Nephron (organoid): ENCODE data around the gene RBBP8.

ENCODE experiments used
- H3K27ac Mint-ChIP-seq, 3 experiments: 2 replicates each; pipeline ENCODE4 v1.8.0; 2020; ENCODE audit warnings: mixed read lengths in 3 of 3, mild to moderate bottlenecking in 2 of 3, moderate library complexity in 1 of 3
- H3K27me3 Mint-ChIP-seq: 2 replicates; pipeline ENCODE4 v1.8.0; 2021; ENCODE audit warnings: low read depth, mild to moderate bottlenecking, moderate library complexity, mixed read lengths
- H3K36me3 Mint-ChIP-seq: 2 replicates; pipeline ENCODE4 v1.8.0; 2020; ENCODE audit warnings: low read depth, mixed read lengths
- H3K4me1 Mint-ChIP-seq: 2 replicates; pipeline ENCODE4 v1.8.0; 2020; ENCODE audit warnings: mixed read lengths
- H3K4me3 Mint-ChIP-seq, 3 experiments: 2 replicates each; pipeline ENCODE4 v1.8.0; 2020; ENCODE audit warnings: mild to moderate bottlenecking in 3 of 3, mixed read lengths in 3 of 3, moderate library complexity in 2 of 3
- H3K9me3 Mint-ChIP-seq: 2 replicates; pipeline ENCODE4 v1.8.0; 2020; ENCODE audit warnings: mixed read lengths
- TF ChIP-seq, protein P1 (sequence below), 3 experiments: fragments of 200-600 bp; sonication (generic); IDR thresholded peaks; one replicate each; pipeline ENCODE4 v1.5.0; 2021; ENCODE audit warnings: antibody characterized with exemption in 3 of 3; ENCODE audit not compliant: unreplicated experiment in 3 of 3

RBBP8 gene

DNA sequence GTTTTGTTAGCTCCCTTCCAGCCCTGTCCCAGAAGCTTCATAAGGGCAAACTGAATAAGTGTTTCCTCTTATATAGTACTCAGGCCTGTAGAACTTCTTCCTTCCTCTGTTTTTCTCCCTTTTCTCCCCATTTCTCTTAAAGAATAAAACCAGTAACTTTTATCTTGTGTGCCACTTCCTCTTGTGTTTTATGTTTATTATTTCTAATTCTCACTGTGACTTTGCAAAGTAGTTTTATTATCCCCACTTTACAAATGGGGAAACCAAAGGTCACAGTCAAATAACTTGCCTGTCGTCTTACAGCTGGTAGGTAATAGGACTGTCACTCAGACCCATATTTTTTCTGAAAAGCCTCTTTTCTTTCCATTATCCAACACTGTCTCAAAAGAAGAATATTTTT is 42.4 kb downstream of the RBBP8 start:
- peaks cover 30% of the 10 kb centered on the region for H3K4me1 Mint-ChIP-seq
- H3K27ac Mint-ChIP-seq = peak overlapping the region in 2 of 3 experiments; percentile 11 to 36
- peaks cover 20% of the 10 kb centered on the region for H3K36me3 Mint-ChIP-seq
- no peaks in the 10 kb centered on the region for H3K9me3 Mint-ChIP-seq
- TF ChIP-seq, protein P1, sequence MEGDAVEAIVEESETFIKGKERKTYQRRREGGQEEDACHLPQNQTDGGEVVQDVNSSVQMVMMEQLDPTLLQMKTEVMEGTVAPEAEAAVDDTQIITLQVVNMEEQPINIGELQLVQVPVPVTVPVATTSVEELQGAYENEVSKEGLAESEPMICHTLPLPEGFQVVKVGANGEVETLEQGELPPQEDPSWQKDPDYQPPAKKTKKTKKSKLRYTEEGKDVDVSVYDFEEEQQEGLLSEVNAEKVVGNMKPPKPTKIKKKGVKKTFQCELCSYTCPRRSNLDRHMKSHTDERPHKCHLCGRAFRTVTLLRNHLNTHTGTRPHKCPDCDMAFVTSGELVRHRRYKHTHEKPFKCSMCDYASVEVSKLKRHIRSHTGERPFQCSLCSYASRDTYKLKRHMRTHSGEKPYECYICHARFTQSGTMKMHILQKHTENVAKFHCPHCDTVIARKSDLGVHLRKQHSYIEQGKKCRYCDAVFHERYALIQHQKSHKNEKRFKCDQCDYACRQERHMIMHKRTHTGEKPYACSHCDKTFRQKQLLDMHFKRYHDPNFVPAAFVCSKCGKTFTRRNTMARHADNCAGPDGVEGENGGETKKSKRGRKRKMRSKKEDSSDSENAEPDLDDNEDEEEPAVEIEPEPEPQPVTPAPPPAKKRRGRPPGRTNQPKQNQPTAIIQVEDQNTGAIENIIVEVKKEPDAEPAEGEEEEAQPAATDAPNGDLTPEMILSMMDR (IDR thresholded peaks at IDR 0.05; ENCODE audit: unreplicated experiment in 3 of 3) = no peak
- no peak overlapping the region for H3K4me3 Mint-ChIP-seq
- H3K27me3 Mint-ChIP-seq = no peaks in the 10 kb centered on the region

DNA sequence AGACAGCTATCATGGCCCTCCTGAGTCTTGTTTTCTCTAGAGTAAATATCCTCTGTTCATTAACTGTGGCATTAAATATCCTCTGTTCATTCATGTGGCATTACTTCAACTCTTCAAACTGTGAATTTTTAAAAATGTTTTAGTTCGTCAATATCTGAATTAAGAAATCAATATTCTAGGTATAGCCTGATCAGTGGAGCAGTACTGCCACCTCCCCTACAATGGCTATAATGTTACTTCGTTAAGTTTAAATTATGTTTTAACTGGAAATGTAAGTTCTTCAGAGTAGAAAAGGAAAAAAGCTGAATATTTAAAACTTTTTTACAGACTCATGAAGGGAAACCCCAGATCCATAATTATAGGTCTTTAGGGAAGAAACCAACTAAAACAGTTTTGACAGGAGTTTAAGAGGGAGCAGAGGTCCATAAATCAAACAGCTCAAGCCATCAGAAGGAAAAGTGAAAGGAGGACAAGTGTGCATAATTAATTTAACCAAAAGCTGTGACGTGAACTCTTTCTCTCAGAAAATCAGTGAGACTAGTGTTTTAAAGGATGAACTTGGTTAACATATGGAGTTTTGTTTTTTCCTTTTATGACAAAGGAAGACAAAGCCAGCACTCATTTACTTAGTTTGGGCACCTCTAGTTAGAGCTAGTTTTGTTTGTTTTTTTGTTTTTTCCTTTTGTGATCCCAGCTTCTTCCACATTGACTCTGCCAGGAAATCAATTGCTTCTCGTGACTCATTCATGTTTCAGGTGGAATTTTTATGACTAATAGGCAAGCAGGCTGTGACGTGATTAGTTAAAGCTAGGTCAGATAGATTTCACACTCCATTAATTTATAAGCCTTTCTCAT is 44.9 kb downstream of the RBBP8 start:
- Mint-ChIP-seq H3K9me3 (no peaks in the 10 kb centered on the region), H3K4me1 (peaks cover 24% of the 10 kb centered on the region), H3K4me3 (no peak overlapping the region), H3K27me3 (no peaks in the 10 kb centered on the region), H3K27ac (peak overlapping the region; percentile 64 to 92 (median 68)), H3K36me3 (peaks cover 8% of the 10 kb centered on the region)
- TF ChIP-seq, protein P1 (IDR thresholded peaks at IDR 0.05; ENCODE audit: unreplicated experiment in 3 of 3) = no peak

DNA sequence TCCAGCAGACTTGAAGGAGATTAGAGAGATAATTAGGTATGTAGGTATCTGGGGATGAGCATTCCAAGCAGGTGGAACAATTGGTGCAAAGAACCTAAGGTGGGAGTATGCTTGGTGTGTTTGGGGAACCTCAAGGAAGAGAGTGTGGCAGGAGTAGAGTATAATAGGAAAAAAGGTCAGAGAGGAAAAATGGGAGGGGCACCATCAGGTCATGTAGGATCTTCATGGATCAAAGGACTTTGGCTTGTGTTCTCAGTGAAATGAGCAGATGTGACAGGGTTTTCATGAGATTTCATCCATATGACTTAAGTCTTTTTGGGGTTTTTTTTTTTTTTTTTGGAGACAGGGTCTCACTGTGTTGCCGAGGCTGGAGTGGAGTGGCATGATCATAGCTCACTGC is 47.3 kb downstream of the RBBP8 start:
- peaks cover 14% of the 10 kb centered on the region for H3K4me1 Mint-ChIP-seq
- H3K27me3 Mint-ChIP-seq = no peaks in the 10 kb centered on the region
- no peaks in the 10 kb centered on the region for H3K9me3 Mint-ChIP-seq
- TF ChIP-seq, protein P1 (IDR thresholded peaks at IDR 0.05; ENCODE audit: unreplicated experiment in 3 of 3) = no peak
- H3K36me3 Mint-ChIP-seq = peaks cover 4% of the 10 kb centered on the region
- peak overlapping the region in 2 of 3 experiments; percentile 12 to 36 for H3K27ac Mint-ChIP-seq
- no peak overlapping the region for H3K4me3 Mint-ChIP-seq

DNA sequence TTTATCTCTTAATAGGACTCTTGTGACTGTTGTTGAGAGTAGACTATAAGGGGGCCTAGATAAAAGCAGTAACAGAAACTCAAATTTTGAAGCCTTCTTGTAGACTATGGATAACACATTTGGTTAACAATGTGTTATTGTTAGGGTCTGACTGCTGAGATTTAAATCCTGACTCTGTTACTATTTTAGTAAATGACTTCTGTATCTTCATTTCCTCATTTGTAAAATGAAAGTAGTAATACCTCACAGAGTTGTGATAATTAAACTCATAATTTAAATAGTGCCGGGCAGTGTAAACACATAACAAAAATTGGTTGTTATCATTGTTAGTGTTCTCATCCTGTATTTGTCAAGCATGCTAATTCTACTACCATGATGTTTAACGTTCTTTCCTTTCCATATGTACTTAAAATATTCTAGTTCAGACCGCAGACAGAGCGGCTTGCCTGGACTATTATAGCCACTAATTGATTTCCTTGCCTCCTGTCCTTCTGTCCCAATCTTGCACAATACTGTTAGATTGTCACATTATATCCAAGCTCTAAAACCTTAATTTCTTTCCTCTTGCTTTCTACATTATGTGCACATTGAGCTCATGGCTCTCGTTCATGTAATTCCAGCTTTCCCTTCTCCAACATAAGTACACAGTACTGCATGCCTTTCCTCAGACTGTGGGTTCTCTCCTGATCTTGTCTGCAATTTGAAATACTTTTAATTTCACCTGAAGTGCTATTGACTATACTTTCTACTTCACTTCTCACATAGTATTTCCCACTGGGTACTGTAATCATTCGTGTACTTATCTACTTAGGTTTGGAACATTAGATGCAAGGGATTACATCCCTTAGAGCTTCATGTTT is 48.4 kb downstream of the RBBP8 start:
- TF ChIP-seq, protein P1 (IDR thresholded peaks at IDR 0.05; ENCODE audit: unreplicated experiment in 3 of 3) = no peak
- H3K27ac Mint-ChIP-seq = peak overlapping the region in 1 of 3 experiments; percentile 4
- no peaks in the 10 kb centered on the region for H3K9me3 Mint-ChIP-seq
- peaks cover 14% of the 10 kb centered on the region for H3K4me1 Mint-ChIP-seq
- no peaks in the 10 kb centered on the region for H3K27me3 Mint-ChIP-seq
- H3K4me3 Mint-ChIP-seq = no peak overlapping the region
- H3K36me3 Mint-ChIP-seq = peaks cover 6% of the 10 kb centered on the region

DNA sequence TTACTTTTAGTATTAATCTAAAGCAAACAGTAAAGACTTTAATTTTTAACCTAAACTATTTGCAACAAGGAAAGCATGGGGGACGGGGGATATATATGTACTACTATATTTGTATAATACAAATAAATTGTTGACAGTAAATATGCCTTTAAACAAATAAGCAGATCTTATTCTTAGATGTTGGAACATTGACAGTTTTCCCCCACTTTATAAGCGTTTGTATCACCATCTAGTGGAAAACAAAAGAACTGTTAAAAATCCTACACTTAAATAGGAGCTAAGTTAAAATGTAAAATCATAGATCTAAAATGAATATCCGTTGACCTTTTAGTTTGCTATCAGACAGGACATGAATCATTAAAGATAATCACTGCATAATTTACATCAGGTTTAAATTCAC is 50.0 kb downstream of the RBBP8 start:
- Mint-ChIP-seq H3K36me3 (peaks cover 6% of the 10 kb centered on the region), H3K27me3 (no peaks in the 10 kb centered on the region), H3K9me3 (no peaks in the 10 kb centered on the region), H3K27ac (no peak overlapping the region), H3K4me3 (no peak overlapping the region), H3K4me1 (peaks cover 8% of the 10 kb centered on the region)
- TF ChIP-seq, protein P1 (IDR thresholded peaks at IDR 0.05; ENCODE audit: unreplicated experiment in 3 of 3) = peak; percentile 52 to 77 (median 60)
